CD4-positive, alpha-beta memory T cell (primary cell): ENCODE measurements around the gene ACSL5. TPM values are rescaled to one million over a fixed set of nuclear protein-coding genes. Genes with fewer than 3 reads are reported as not detected.
A peak's percentile ranks its signal among the peaks of the same experiment; 100 is the strongest.

Source experiments
- CTCF ChIA-PET: fragments of 350-600 bp; sonication (Branson Sonifier 250); formaldehyde crosslinking; loops from one replicate; lab custom pipeline; 2021; ENCODE audit warnings: inconsistent platforms; ENCODE audit not compliant: partially characterized antibody; lab: Charles Lee
- POLR2A ChIA-PET: fragments of 350-600 bp; sonication (Branson Sonifier 250); formaldehyde crosslinking; loops from one replicate; lab custom pipeline; 2021; ENCODE audit not compliant: partially characterized antibody; lab: Charles Lee
- DNase-seq, 5 donors: peaks; one replicate each; pipeline versions ENCODE4 v3.0.0 to v3.0.0-alpha.2; 2020 to 2022; ENCODE audit warnings: mixed read lengths in 1 of 5
- H3K27ac ChIP-seq: one replicate; pipeline ENCODE4 v1.7.0; 2013; ENCODE audit warnings: low read depth, low read length
- H3K27me3 ChIP-seq: 2 replicates; pipeline ENCODE4 v1.7.0; 2013; ENCODE audit warnings: mild to moderate bottlenecking, low read length, moderate library complexity; ENCODE audit not compliant: insufficient read depth
- H3K36me3 ChIP-seq: 2 replicates; pipeline ENCODE4 v1.7.0; 2013; ENCODE audit warnings: mild to moderate bottlenecking, low read length, moderate library complexity; ENCODE audit not compliant: insufficient read depth
- H3K4me1 ChIP-seq: 2 replicates; pipeline ENCODE4 v1.7.0; 2013; ENCODE audit warnings: mild to moderate bottlenecking, low read length, moderate library complexity; ENCODE audit not compliant: insufficient read depth
- H3K4me3 ChIP-seq, 2 donors: one replicate each; pipeline ENCODE4 v1.7.0; 2013; ENCODE audit warnings: low read length in 2 of 2, mild to moderate bottlenecking in 1 of 2
- H3K9me3 ChIP-seq, 2 donors: one replicate each; pipeline ENCODE4 v1.7.0; 2013; ENCODE audit warnings: low read length in 2 of 2, control low read depth in 1 of 2; ENCODE audit not compliant: control insufficient read depth in 1 of 2
- H3K27ac Mint-ChIP-seq, 7 donors: one replicate each; pipeline ENCODE4 v1.8.0; 2020 to 2021; ENCODE audit warnings: mixed read lengths in 7 of 7, mild to moderate bottlenecking in 6 of 7, inconsistent platforms in 3 of 7, moderate library complexity in 3 of 7
- H3K27me3 Mint-ChIP-seq, 2 donors: one replicate each; pipeline ENCODE4 v1.8.0; 2020 to 2021; ENCODE audit warnings: mixed read lengths in 2 of 2
- H3K36me3 Mint-ChIP-seq, 2 donors: one replicate each; pipeline ENCODE4 v1.8.0; 2020 to 2021; ENCODE audit warnings: mixed read lengths in 2 of 2, inconsistent platforms in 1 of 2, mild to moderate bottlenecking in 1 of 2
- H3K4me1 Mint-ChIP-seq, 4 donors: one replicate each; pipeline ENCODE4 v1.8.0; 2020 to 2021; ENCODE audit warnings: mixed read lengths in 4 of 4, mild to moderate bottlenecking in 1 of 4
- H3K4me3 Mint-ChIP-seq, 8 donors: one replicate each; pipeline ENCODE4 v1.8.0; 2020 to 2021; ENCODE audit warnings: mixed read lengths in 8 of 8, mild to moderate bottlenecking in 7 of 8, moderate library complexity in 6 of 8, inconsistent platforms in 3 of 8
- H3K9me3 Mint-ChIP-seq, 8 donors: one replicate each; pipeline ENCODE4 v1.8.0; 2020 to 2021; ENCODE audit warnings: mixed read lengths in 8 of 8, mild to moderate bottlenecking in 5 of 8, inconsistent platforms in 3 of 8, moderate library complexity in 1 of 8
- intact Hi-C: fragments of 100-400 bp; cut with micrococcal nuclease; formaldehyde crosslinking; loops from one replicate; pipeline ENCODE4 v1.15.1; 2023
- polyA plus RNA-seq, 2 donors: library from polyadenylated mRNA; unstranded; fragments of 300-500 nt; fragmentation: Illumina TruSeq; gene quantifications; one replicate each; pipeline ENCODE4 v1.2.3, GENCODE V29; 2021
- total RNA-seq, 2 experiments: library from RNA; stranded (reverse); gene quantifications; one replicate each; pipeline ENCODE4 v1.2.3, GENCODE V29; 2021

The ACSL5 gene, protein sequence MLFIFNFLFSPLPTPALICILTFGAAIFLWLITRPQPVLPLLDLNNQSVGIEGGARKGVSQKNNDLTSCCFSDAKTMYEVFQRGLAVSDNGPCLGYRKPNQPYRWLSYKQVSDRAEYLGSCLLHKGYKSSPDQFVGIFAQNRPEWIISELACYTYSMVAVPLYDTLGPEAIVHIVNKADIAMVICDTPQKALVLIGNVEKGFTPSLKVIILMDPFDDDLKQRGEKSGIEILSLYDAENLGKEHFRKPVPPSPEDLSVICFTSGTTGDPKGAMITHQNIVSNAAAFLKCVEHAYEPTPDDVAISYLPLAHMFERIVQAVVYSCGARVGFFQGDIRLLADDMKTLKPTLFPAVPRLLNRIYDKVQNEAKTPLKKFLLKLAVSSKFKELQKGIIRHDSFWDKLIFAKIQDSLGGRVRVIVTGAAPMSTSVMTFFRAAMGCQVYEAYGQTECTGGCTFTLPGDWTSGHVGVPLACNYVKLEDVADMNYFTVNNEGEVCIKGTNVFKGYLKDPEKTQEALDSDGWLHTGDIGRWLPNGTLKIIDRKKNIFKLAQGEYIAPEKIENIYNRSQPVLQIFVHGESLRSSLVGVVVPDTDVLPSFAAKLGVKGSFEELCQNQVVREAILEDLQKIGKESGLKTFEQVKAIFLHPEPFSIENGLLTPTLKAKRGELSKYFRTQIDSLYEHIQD
- total RNA-seq (10 to 100 TPM; 51.8 to 53.8 TPM), polyA plus RNA-seq (10 to 100 TPM; 62.2 to 83.8 TPM)

DNA sequence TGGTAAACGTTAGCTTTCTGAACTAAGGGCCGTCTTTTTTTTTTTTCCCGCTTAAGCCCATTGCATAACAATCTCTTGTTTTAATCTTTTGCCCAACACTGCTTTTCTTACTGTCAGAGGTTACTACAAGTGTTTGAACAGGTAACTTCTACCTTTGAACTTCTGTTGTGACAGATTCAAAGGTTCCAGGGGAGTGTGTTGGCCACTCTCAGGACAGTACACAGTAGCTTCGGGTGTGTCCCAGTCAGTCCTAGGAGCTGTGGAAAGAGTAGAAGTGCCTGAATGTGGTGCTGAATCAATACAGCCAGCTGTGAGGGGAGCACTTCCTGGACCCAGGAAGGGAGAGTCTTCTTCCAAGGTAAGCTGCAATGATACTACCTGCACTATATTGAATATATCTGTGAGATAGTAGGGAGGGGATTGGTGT lies at the start of gene ACSL5:
Gene ACSL5, plus strand, starts transcription at position 205 of the 427 bp plus-strand sequence. CDS start 20,831 bp downstream, outside the sequence.
- Mint-ChIP-seq H3K4me1 (peaks cover 39 to 69% (median 55%) of the 10 kb centered on the region in 4 donors), H3K27ac (peak within 1 kb of the TSS; percentile 95 to 100 (median 100)), H3K27me3 (no peaks in the 10 kb centered on the region), H3K9me3 (no peaks in the 10 kb centered on the region), H3K36me3 (peaks cover 0 to 16% of the 10 kb centered on the region in 2 donors), H3K4me3 (peak within 1 kb of the TSS; percentile 97 to 100 (median 100))
- Histone ChIP-seq H3K27ac (peak within 1 kb of the TSS; percentile 97), H3K36me3 (no peaks in the 10 kb centered on the region), H3K27me3 (no peaks in the 10 kb centered on the region), H3K4me1 (peaks cover 53% of the 10 kb centered on the region), H3K4me3 (peak within 1 kb of the TSS; percentile 60 to 99), H3K9me3 (no peaks in the 10 kb centered on the region)
- intact Hi-C loops = loop anchor here (10.0 kb wide), 1 partner anchor 51 kb away; no protein-coding TSS in a partner anchor
- ChIA-PET CTCF (interaction anchor here (0.6 to 2.9 kb wide), 9 partner anchors 10 to 99 kb away, joined by 3 to 22 read pairs (median 4); no protein-coding TSS in a partner anchor), POLR2A (interaction anchor here (1.1 to 4.1 kb wide), 9 partner anchors 9 to 191 kb away, joined by 3 to 60 read pairs (median 13); partner anchors contain the start of genes GPAM, VTI1A and ZDHHC6)
- DNase-seq = no peak

GRCh38 chr10:112327678-112328077 lies 46.2 kb upstream of the ACSL5 start:
- ChIA-PET POLR2A (no interaction called here), CTCF (interaction anchor here (5.5 kb wide), 1 partner anchor 12 kb away, joined by 27 read pairs; no protein-coding TSS in a partner anchor)
- DNase-seq = no peak
- no peaks in the 10 kb centered on the region for H3K4me1 ChIP-seq
- intact Hi-C loops = no loop called here
- H3K4me3 Mint-ChIP-seq = no peak overlapping the region
- H3K27me3 ChIP-seq = no peaks in the 10 kb centered on the region
- H3K4me1 Mint-ChIP-seq = no peaks in the 10 kb centered on the region
- H3K36me3 Mint-ChIP-seq = no peaks in the 10 kb centered on the region
- H3K27me3 Mint-ChIP-seq = peaks cover 6 to 12% of the 10 kb centered on the region in 2 donors
- peaks cover 0 to 2% (median 0%) of the 10 kb centered on the region in 8 donors for H3K9me3 Mint-ChIP-seq
- H3K27ac ChIP-seq = no peak overlapping the region
- no peak overlapping the region for H3K4me3 ChIP-seq
- H3K9me3 ChIP-seq = no peaks in the 10 kb centered on the region
- H3K36me3 ChIP-seq = no peaks in the 10 kb centered on the region
- H3K27ac Mint-ChIP-seq = peak overlapping the region in 1 of 7 donors; percentile 53

GRCh38 chr10:112330162-112330561 lies 43.8 kb upstream of the ACSL5 start:
- peaks cover 0 to 2% (median 0%) of the 10 kb centered on the region in 8 donors for H3K9me3 Mint-ChIP-seq
- H3K4me3 Mint-ChIP-seq = no peak overlapping the region
- Histone ChIP-seq H3K27me3 (no peaks in the 10 kb centered on the region), H3K9me3 (no peaks in the 10 kb centered on the region), H3K27ac (no peak overlapping the region), H3K4me1 (no peaks in the 10 kb centered on the region), H3K4me3 (no peak overlapping the region), H3K36me3 (no peaks in the 10 kb centered on the region)
- no peaks in the 10 kb centered on the region for H3K4me1 Mint-ChIP-seq
- no peak overlapping the region for H3K27ac Mint-ChIP-seq
- DNase-seq = no peak
- H3K36me3 Mint-ChIP-seq = no peaks in the 10 kb centered on the region
- peaks cover 6 to 9% of the 10 kb centered on the region in 2 donors for H3K27me3 Mint-ChIP-seq
- ChIA-PET CTCF (interaction anchor here (0.7 to 5.5 kb wide), 2 partner anchors 15 to 18 kb away, joined by 3 to 27 read pairs; no protein-coding TSS in a partner anchor), POLR2A (no interaction called here)
- intact Hi-C loops = no loop called here

DNA sequence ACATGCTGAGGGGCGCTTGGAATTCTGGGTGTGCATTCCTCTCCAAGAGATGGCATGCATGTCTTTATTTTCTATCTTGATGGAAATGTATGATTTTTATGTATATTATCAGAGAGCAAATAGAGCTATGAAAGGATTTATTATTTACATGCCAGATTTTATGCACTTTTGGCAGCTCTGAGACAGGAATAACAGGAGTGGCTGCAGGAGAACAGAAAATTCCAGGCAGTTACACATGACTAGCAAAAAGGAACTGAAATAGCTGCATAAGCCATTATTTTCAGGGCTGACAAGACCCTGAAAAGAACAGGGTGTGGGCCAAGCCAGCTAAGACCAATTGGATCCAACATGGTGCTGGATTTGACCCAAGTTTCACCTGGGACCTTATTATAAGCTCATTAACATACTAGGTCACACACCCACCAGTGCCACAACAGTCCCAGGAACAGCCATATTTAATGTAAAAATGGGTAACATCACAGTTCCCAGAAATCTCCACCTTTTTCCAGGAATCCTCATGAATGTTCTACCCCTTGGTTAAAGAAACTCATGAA lies 43.2 kb upstream of the ACSL5 start:
- H3K4me1 ChIP-seq = no peaks in the 10 kb centered on the region
- POLR2A ChIA-PET = no interaction called here
- Mint-ChIP-seq H3K27ac (no peak overlapping the region), H3K9me3 (peaks cover 0 to 2% (median 0%) of the 10 kb centered on the region in 8 donors), H3K4me3 (no peak overlapping the region), H3K27me3 (peaks cover 2 to 5% of the 10 kb centered on the region in 2 donors), H3K36me3 (no peaks in the 10 kb centered on the region), H3K4me1 (peaks cover 0 to 2% (median under 1%) of the 10 kb centered on the region in 4 donors)
- H3K27ac ChIP-seq = no peak overlapping the region
- no peaks in the 10 kb centered on the region for H3K9me3 ChIP-seq
- no peaks in the 10 kb centered on the region for H3K36me3 ChIP-seq
- intact Hi-C loops = no loop called here
- no peak overlapping the region for H3K4me3 ChIP-seq
- CTCF ChIA-PET = interaction anchor here (0.7 to 5.5 kb wide), 2 partner anchors 15 to 18 kb away, joined by 3 to 27 read pairs; no protein-coding TSS in a partner anchor
- H3K27me3 ChIP-seq = no peaks in the 10 kb centered on the region
- DNase-seq = no peak

DNA sequence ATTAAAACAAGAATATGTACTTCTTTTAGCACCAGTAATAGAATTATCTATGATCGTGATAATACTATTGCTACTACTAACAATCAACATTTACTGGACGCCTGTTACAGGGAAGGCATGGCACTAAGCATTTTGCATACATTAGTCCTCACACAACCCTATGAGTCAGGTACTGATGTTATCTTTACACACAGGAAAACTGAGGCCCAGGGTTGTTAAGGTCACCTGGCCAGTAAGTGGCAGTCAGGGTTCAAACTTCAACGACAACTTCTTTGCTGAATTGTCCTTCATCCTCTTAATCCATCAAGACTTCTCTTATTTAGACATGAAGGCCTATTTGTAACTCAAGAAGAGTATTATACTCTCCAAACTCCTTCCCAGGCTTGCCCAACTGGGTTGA lies 41.9 kb upstream of the ACSL5 start:
- no peak overlapping the region for H3K27ac ChIP-seq
- no peak overlapping the region for H3K4me3 ChIP-seq
- H3K4me3 Mint-ChIP-seq = no peak overlapping the region
- H3K9me3 Mint-ChIP-seq = no peaks in the 10 kb centered on the region
- peaks cover 0 to 5% (median 4%) of the 10 kb centered on the region in 4 donors for H3K4me1 Mint-ChIP-seq
- intact Hi-C loops = no loop called here
- H3K36me3 ChIP-seq = no peaks in the 10 kb centered on the region
- no peaks in the 10 kb centered on the region for H3K4me1 ChIP-seq
- H3K9me3 ChIP-seq = no peaks in the 10 kb centered on the region
- H3K27me3 Mint-ChIP-seq = peaks cover 0 to 2% of the 10 kb centered on the region in 2 donors
- CTCF ChIA-PET = no interaction called here
- no peak for DNase-seq
- no peak overlapping the region for H3K27ac Mint-ChIP-seq
- no peaks in the 10 kb centered on the region for H3K27me3 ChIP-seq
- H3K36me3 Mint-ChIP-seq = no peaks in the 10 kb centered on the region
- POLR2A ChIA-PET = no interaction called here

- no peaks in the 10 kb centered on the region for H3K9me3 ChIP-seq
- CTCF ChIA-PET = interaction anchor here (0.6 to 1.3 kb wide), 2 partner anchors 43 to 102 kb away, joined by 3 read pairs; no protein-coding TSS in a partner anchor
- H3K4me3 ChIP-seq = no peak overlapping the region
These were observed 41.2 kb upstream of the ACSL5 start for GRCh38 chr10:112332509-112333228.

More at GRCh38 chr10:112332509-112333228, 41.2 kb upstream of the ACSL5 start:
- Mint-ChIP-seq H3K9me3 (no peaks in the 10 kb centered on the region), H3K4me1 (peaks cover 0 to 5% (median 4%) of the 10 kb centered on the region in 4 donors), H3K4me3 (no peak overlapping the region), H3K36me3 (no peaks in the 10 kb centered on the region), H3K27me3 (peaks cover 0 to 2% of the 10 kb centered on the region in 2 donors), H3K27ac (no peak overlapping the region)
- H3K27ac ChIP-seq = no peak overlapping the region
- no peaks in the 10 kb centered on the region for H3K36me3 ChIP-seq
- intact Hi-C loops = no loop called here
- POLR2A ChIA-PET = no interaction called here
- DNase-seq = no peak
- no peaks in the 10 kb centered on the region for H3K4me1 ChIP-seq
- no peaks in the 10 kb centered on the region for H3K27me3 ChIP-seq
